Frontal cortex (tissue), 4 donors: Measurements from ENCODE around the gene CHURC1. TPM values are rescaled to one million over a fixed set of nuclear protein-coding genes. Genes with fewer than 3 reads are reported as not detected.

Source experiments
- DNase-seq, 2 donors: peaks; one replicate each; pipeline ENCODE4 v3.0.0; 2012; ENCODE audit warnings: low spot score in 2 of 2
- FAIRE-seq: peaks from 2 replicates; lab custom pipeline; 2012; peaks lifted over from hg19 to GRCh38; lab: Jason Lieb, UNC
- small RNA-seq: library from RNA; depleted of rRNA; stranded (forward); fragments of <200 nt; gene quantifications from one replicate; pipeline ENCODE3, GENCODE V24; 2014
- total RNA-seq: library from RNA; depleted of rRNA; stranded (reverse); fragments of >200 nt; gene quantifications from one replicate; pipeline ENCODE4 v1.2.3, GENCODE V29; 2014
- donor health status: control.
- donor health status: control.
- donor health status: control.

Gene CHURC1
- total RNA-seq, 1 donor from 2014 or later, result 32.2 TPM

- DNase-seq (no peak), FAIRE-seq (no peak)
These were observed 58.8 kb downstream of the CHURC1 start for GRCh38 chr14:64973026-64973442.

GRCh38 chr14:64973826-64974225, 59.6 kb downstream of the CHURC1 start:
- DNase-seq, result no peak
- no peak for FAIRE-seq

- DNase-seq (no peak), FAIRE-seq (no peak)
These were observed 60.3 kb downstream of the CHURC1 start for GRCh38 chr14:64974563-64974962.

- no peak for DNase-seq
- FAIRE-seq, result no peak
These were observed 65.2 kb downstream of the CHURC1 start for GRCh38 chr14:64979336-64980074.

- DNase-seq, result no peak
These were observed 69.4 kb downstream of the CHURC1 start for GRCh38 chr14:64983439-64984310.

More at GRCh38 chr14:64983439-64984310, 69.4 kb downstream of the CHURC1 start:
- no peak for FAIRE-seq

Small RNA genes lying within 50 kb of the gene (small RNA-seq; reads per million reads assigned to genes)
- not detected for gene RPPH1-2P

Other genes with a start within 250 kb of the CHURC1 start
- gene PLEKHG3, start 210.0 kb upstream of the CHURC1 start, total RNA-seq, result 7.3 TPM
- gene SPTB, start 34.5 kb upstream of the CHURC1 start, total RNA-seq, result 16.7 TPM
- not detected for gene GPX2, start 28.3 kb downstream of the CHURC1 start, total RNA-seq
- 24.1 TPM for gene RAB15, start 57.9 kb downstream of the CHURC1 start, total RNA-seq
- 5.3 TPM for gene FNTB, start 72.4 kb downstream of the CHURC1 start, total RNA-seq
- 69.7 TPM for gene MAX, start 188.1 kb downstream of the CHURC1 start, total RNA-seq